Chondrocyte (in vitro differentiated cells): ENCODE results near the gene LRRC8C. TPM values are rescaled to one million over a fixed set of nuclear protein-coding genes. Genes with fewer than 3 reads are reported as not detected.

Experiments used
- DNase-seq: peaks from one replicate; pipeline ENCODE4 v3.0.0; 2021; ENCODE audit warnings: mixed read lengths, low spot score
- H3K27ac Mint-ChIP-seq: one replicate; pipeline ENCODE4 v1.8.0; 2021; ENCODE audit warnings: mild to moderate bottlenecking, moderate library complexity, mixed read lengths; ENCODE audit not compliant: unreplicated experiment
- H3K27me3 Mint-ChIP-seq: 2 replicates; pipeline ENCODE4 v1.8.0; 2021; ENCODE audit warnings: low read depth, mixed read lengths
- H3K36me3 Mint-ChIP-seq: 2 replicates; pipeline ENCODE4 v1.8.0; 2021; ENCODE audit warnings: low read depth, mixed read lengths
- H3K4me1 Mint-ChIP-seq: 2 replicates; pipeline ENCODE4 v1.8.0; 2021; ENCODE audit warnings: low read depth, mild to moderate bottlenecking, mixed read lengths
- H3K4me3 Mint-ChIP-seq: one replicate; pipeline ENCODE4 v1.8.0; 2021; ENCODE audit warnings: mild to moderate bottlenecking, moderate library complexity, mixed read lengths; ENCODE audit not compliant: unreplicated experiment
- H3K9me3 Mint-ChIP-seq: 2 replicates; pipeline ENCODE4 v1.8.0; 2021; ENCODE audit warnings: low read depth, mixed read lengths
- total RNA-seq: library from RNA; stranded (reverse); gene quantifications from 3 replicates; pipeline ENCODE4 v1.2.1, GENCODE V29; 2021
- TF ChIP-seq, protein P1 (sequence below): fragments of 200-600 bp; sonication (generic); IDR thresholded peaks from 2 replicates; pipeline ENCODE4 v1.5.0; 2021; ENCODE audit warnings: antibody characterized with exemption, mild to moderate bottlenecking, moderate library complexity

The LRRC8C gene
- total RNA-seq, 1 donor from 2014 or later = 2.3 TPM

- TF ChIP-seq, protein P1, sequence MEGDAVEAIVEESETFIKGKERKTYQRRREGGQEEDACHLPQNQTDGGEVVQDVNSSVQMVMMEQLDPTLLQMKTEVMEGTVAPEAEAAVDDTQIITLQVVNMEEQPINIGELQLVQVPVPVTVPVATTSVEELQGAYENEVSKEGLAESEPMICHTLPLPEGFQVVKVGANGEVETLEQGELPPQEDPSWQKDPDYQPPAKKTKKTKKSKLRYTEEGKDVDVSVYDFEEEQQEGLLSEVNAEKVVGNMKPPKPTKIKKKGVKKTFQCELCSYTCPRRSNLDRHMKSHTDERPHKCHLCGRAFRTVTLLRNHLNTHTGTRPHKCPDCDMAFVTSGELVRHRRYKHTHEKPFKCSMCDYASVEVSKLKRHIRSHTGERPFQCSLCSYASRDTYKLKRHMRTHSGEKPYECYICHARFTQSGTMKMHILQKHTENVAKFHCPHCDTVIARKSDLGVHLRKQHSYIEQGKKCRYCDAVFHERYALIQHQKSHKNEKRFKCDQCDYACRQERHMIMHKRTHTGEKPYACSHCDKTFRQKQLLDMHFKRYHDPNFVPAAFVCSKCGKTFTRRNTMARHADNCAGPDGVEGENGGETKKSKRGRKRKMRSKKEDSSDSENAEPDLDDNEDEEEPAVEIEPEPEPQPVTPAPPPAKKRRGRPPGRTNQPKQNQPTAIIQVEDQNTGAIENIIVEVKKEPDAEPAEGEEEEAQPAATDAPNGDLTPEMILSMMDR = no peak
- no peak overlapping the region for H3K27ac Mint-ChIP-seq
- DNase-seq = no peak
Measured at GRCh38 chr1:89660224-89661061, 27.5 kb downstream of the LRRC8C start.

DNA sequence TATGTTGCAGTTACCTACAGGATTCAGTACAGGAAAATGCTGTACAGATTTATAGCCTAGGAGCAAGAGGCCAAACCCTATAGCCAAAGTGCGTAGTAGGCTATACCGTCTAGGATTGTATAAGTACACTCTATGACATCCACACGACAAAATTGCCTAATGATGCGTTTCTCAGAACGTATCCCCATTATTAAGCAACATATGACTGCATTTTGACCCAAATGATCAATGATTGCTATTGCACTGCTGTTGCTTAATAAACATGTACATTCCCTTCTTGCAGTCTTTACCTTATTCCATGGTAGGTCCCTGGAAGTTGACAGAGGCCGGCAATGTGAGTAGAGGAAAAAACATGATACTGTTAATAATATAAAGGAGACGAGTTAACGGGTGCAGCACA lies 33.0 kb downstream of the LRRC8C start:
- no peak for DNase-seq
- no peak overlapping the region for H3K27ac Mint-ChIP-seq
- peaks cover 5% of the 10 kb centered on the region for H3K36me3 Mint-ChIP-seq
- peaks cover 22% of the 10 kb centered on the region for H3K4me1 Mint-ChIP-seq
- H3K9me3 Mint-ChIP-seq = peaks cover 8% of the 10 kb centered on the region
- no peaks in the 10 kb centered on the region for H3K27me3 Mint-ChIP-seq
- TF ChIP-seq, protein P1 = no peak
- no peak overlapping the region for H3K4me3 Mint-ChIP-seq

More at GRCh38 chr1:89660224-89661061, 27.5 kb downstream of the LRRC8C start:
- Mint-ChIP-seq H3K4me3 (no peak overlapping the region), H3K27me3 (no peaks in the 10 kb centered on the region), H3K4me1 (peaks cover 27% of the 10 kb centered on the region), H3K36me3 (peaks cover 5% of the 10 kb centered on the region), H3K9me3 (peaks cover 8% of the 10 kb centered on the region)

GRCh38 chr1:89666640-89667039 lies 33.7 kb downstream of the LRRC8C start:
- Mint-ChIP-seq H3K9me3 (peaks cover 8% of the 10 kb centered on the region), H3K36me3 (peaks cover 5% of the 10 kb centered on the region), H3K4me3 (no peak overlapping the region), H3K4me1 (peaks cover 21% of the 10 kb centered on the region), H3K27ac (no peak overlapping the region), H3K27me3 (no peaks in the 10 kb centered on the region)
- no peak for DNase-seq
- TF ChIP-seq, protein P1 = no peak

- peaks cover 21% of the 10 kb centered on the region for H3K4me1 Mint-ChIP-seq
- TF ChIP-seq, protein P1 = no peak
- H3K36me3 Mint-ChIP-seq = peaks cover 5% of the 10 kb centered on the region
- H3K4me3 Mint-ChIP-seq = no peak overlapping the region
- no peak for DNase-seq
- peaks cover 8% of the 10 kb centered on the region for H3K9me3 Mint-ChIP-seq
- no peaks in the 10 kb centered on the region for H3K27me3 Mint-ChIP-seq
- peak overlapping the region; percentile 24 for H3K27ac Mint-ChIP-seq
Measured at GRCh38 chr1:89667691-89668090, 34.8 kb downstream of the LRRC8C start.

- Mint-ChIP-seq H3K4me3 (no peak overlapping the region), H3K27me3 (no peaks in the 10 kb centered on the region), H3K27ac (no peak overlapping the region), H3K9me3 (peaks cover 5% of the 10 kb centered on the region), H3K36me3 (peaks cover 3% of the 10 kb centered on the region), H3K4me1 (peaks cover 27% of the 10 kb centered on the region)
- TF ChIP-seq, protein P1 = no peak
- no peak for DNase-seq
Measured at GRCh38 chr1:89668961-89669360, 36.0 kb downstream of the LRRC8C start.
